Measurements from ENCODE around the gene BSG.

DNA sequence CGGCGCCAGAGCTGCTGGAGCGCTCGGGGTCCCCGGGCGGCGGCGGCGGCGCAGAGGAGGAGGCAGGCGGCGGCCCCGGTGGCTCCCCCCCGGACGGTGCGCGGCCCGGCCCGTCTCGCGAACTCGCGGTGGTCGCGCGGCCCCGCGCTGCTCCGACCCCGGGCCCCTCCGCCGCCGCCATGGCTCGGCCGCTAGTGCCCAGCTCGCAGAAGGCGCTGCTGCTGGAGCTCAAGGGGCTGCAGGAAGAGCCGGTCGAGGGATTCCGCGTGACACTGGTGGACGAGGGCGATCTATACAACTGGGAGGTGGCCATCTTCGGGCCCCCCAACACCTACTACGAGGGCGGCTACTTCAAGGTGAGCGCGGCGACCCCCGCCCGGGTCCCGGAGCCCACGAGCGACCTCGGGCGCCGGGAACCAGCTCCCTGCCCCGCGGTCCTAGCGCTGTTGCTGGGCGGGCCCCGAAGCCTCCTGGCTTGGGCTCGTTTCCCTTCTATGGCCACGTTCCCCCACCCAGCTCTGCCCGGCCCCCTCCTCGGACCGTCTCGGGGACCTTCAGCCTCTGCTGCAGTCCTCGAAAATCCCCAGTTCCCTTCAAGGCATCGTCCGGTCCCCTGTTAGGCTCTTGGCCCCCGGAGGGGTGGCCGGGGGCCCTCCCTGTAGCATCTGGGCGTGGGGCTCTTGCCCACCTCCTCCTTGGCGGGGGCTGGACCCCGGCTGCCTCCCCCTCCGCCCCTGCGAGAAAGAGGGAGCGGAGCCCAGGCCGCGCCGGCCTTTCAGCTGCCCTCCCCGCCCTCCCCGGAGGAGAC, 40.4 kb upstream of the BSG start, which contains the start of gene CDC34:
- TF ChIP-seq, protein P1, sequence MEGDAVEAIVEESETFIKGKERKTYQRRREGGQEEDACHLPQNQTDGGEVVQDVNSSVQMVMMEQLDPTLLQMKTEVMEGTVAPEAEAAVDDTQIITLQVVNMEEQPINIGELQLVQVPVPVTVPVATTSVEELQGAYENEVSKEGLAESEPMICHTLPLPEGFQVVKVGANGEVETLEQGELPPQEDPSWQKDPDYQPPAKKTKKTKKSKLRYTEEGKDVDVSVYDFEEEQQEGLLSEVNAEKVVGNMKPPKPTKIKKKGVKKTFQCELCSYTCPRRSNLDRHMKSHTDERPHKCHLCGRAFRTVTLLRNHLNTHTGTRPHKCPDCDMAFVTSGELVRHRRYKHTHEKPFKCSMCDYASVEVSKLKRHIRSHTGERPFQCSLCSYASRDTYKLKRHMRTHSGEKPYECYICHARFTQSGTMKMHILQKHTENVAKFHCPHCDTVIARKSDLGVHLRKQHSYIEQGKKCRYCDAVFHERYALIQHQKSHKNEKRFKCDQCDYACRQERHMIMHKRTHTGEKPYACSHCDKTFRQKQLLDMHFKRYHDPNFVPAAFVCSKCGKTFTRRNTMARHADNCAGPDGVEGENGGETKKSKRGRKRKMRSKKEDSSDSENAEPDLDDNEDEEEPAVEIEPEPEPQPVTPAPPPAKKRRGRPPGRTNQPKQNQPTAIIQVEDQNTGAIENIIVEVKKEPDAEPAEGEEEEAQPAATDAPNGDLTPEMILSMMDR (IDR thresholded peaks at IDR 0.05): no peak
- peak in 2 of 4 donors; percentile 54 to 56 for TF ChIP-seq POLR2A (IDR thresholded peaks at IDR 0.05)
